Activated CD8-positive, alpha-beta memory T cell treated with anti-CD3 and anti-CD28 coated beads, Interleukin-2, amount 50 U/mL, for 48 hours (primary cell): Measurements from ENCODE around the gene RNASEL.
A peak's percentile ranks its signal among the peaks of the same experiment; 100 is the strongest.

Experiments
- DNase-seq: peaks from one replicate; pipeline ENCODE4 v3.0.0-alpha.2; 2020

RNASEL gene

GRCh38 chr1:182598296-182598695 lies 9.2 kb upstream of the RNASEL start:
- DNase-seq, result peak; percentile 46

DNA sequence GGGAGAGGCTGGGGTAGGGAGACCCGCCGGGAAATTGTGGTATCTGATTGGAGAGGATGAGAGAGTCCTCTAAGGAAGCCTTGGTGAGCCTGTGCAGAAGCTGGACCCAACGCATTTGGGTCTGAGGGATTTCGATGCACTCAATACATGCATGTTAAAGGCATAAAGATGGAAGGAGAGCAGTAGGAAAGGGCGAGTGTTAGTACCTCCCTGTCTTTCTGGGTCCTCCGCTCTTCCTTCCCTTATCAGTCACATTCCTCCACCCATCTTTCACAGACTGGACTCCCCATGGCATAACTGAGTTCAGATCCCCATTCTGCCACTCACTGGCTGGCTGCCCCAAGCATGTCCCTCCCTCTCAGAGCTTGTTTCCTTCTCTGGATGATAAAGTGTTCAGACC lies 7.9 kb upstream of the RNASEL start:
- no peak for DNase-seq

GRCh38 chr1:182595641-182596240 lies 6.7 kb upstream of the RNASEL start:
- peak; percentile 82 for DNase-seq

- DNase-seq, result no peak
Measured at GRCh38 chr1:182589931-182590330, 875 bp upstream of the RNASEL start.

- no peak for DNase-seq
Measured at GRCh38 chr1:182589520-182589919, 464 bp upstream of the RNASEL start.

DNA sequence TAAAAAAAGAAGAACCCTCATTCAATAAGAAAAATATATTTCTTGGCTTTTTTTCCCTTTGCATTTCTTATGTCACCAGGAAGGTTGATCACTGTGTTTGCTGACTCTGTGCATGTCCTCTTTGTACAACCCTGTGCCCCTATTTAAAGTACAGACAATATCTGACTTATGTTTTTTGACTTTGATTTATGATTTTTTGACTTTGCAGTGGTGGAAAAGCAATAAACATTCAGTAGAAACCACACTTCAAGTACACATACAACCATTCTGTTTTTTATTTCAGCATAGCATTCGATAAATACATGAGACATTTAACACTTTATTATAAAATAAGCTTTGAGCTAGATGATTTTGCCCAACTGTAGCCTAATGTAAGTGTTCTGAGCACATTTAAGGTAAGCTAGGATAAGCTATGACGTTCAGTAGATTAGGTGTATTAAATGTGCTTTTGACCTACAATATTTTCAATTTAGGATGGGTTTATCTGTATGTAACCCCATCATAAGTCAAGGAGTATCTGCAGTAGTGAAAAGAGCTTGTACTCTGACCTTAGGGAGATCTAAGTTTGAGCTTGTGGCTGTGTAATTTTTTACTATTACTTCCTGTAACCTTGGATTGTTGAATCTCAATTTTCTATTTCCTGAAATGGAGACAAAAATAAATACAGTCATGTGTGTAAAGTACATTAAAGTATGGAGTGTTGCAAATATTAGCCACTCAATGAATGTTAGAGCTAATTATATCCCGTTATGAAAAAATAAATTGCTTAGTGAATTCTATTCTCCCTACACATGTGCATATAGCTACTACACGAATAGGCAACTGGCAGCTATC lies 1.2 kb downstream of the RNASEL start:
- no peak for DNase-seq

- DNase-seq, result no peak
Measured at GRCh38 chr1:182587093-182587492, 2.0 kb downstream of the RNASEL start.

DNA sequence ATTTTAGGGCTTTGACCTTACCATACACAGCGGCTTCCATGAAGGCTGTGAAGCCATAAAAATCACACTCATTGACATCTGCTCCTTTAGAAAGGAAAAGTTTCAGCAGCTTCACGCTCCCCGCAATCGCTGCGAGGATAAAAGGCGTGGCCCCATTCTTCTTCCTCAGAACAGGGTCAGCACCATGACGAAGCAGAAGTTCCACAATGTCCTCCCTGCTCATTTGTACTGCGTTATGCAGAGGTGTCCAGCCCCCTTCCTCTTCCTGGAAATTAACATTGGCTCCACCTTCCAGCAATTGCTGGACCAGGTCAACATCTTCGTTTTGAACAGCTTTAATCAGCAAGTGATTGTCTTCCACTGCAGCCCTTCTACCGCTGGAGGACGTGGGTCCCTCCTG lies 2.7 kb downstream of the RNASEL start:
- DNase-seq, result no peak

DNA sequence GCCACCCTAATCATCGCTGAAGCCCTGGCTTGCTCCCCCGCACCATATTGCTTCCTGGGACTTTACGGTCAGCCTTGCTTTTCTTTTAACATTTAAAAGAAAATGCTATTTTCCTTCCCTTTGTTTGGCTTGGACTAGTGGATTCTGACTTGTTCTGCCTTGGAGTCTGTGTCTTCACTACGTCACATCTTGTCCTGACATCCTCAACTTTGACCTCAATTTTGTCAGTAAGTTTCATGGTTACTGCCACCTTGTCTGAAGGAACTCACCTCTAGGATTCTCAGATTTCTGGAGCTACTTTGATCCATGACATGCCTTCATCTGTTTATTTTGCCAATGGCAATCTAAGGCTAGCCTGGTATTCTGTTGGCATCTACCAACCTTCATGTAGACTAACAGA lies 4.3 kb downstream of the RNASEL start:
- no peak for DNase-seq

DNA sequence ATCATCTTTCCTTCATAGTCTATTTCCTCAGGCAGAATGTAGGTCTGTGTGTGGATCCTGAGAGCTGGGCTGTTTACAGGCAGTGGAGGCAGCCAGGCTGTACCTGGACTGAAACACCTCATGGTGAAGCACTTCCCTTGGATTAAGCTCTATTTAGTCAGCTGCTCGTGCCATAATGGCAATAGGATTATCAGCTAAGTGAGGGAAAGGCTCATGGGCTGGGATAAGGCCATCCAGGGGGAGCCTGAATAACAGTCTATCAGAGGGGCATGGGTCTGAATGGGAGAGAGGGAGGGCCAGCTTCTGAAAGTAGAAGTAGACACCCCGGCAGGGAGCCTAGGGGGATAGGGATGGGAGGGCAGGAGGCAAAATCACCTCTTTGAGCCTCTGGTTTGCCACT lies 8.3 kb downstream of the RNASEL start:
- no peak for DNase-seq

- no peak for DNase-seq
Measured at GRCh38 chr1:182575540-182576149, 13.4 kb downstream of the RNASEL start.

- no peak for DNase-seq
Measured at GRCh38 chr1:182574156-182574555, 14.9 kb downstream of the RNASEL start.

DNA sequence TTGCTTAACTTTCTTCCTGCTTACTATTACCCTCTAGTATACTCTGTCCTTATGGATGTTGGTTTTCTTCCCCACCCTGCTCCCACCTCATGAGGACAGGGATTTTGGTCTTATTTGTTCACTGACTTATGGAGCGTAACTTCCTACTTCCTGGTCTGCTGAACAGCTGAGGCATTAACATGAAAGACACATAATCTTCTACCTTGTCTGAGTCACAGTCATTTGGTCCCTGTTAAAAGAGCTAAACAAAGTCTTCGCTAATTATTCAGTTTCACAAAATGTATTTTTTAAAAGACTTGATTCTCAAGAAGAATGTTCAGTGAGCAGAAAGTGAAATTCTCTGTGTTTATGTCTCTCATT lies 18.5 kb downstream of the RNASEL start:
- DNase-seq, result no peak

GRCh38 chr1:182569939-182570610 lies 19.0 kb downstream of the RNASEL start:
- DNase-seq, result no peak

GRCh38 chr1:182568647-182569284 lies 20.3 kb downstream of the RNASEL start:
- no peak for DNase-seq

DNA sequence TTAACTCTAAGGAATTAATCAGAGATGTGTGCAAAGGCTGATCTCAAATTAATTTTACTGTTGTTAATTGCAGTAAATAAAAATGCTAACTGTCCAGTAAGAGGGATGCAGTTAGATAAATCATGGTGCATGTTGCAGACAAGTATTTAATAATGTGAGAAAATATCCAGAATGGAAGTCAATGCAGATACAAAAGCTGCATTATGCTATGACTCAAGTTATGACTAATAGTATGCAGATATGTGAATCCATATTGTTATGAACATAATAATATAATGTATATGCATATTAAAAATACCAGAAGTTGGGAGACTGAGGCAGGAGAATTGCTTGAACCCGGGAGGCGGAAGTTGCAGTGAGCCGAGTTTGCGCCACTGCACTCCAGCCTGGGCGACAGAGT lies 21.4 kb downstream of the RNASEL start:
- DNase-seq, result no peak

- no peak for DNase-seq
Measured at GRCh38 chr1:182565537-182565936, 23.5 kb downstream of the RNASEL start.

GRCh38 chr1:182564406-182565004 lies 24.6 kb downstream of the RNASEL start:
- no peak for DNase-seq

DNA sequence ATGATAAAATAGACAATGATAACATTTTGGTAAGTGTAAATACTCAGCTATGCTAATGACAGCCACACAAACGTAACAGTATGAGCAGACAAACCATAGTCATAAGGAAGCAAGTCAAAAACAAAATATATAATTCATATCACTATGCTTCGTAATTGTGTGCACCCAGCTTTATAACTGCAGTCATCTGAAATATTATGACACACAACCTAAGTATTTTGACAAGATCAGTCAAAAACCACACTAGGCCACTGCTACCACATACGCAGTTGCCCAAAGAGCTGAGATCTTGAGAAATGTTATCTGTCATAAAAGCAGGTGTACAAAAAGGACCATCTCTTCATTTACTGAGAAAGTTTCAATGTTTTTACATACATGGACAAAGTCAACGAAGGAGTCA lies 26.0 kb downstream of the RNASEL start:
- DNase-seq, result no peak

DNA sequence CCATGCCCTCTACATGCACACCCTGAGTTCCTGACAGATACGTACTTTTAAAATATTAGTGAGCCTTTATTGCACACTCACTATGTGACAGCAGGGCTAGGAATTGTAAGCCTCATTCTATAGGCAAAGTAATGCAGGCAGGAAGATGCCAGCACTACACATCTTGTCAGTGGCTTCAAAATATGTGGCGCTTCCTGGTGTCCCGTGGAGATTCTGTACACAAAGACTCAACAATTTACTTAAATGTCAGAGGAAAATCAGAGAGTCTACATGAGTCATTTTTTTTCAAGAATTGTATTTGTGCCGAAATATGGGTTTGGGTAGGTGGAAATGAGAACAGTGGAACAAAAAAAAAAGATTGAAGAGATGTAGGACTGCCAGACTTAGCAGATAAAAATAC lies 27.6 kb downstream of the RNASEL start:
- no peak for DNase-seq

GRCh38 chr1:182560392-182560984 lies 28.6 kb downstream of the RNASEL start:
- DNase-seq, result no peak

DNA sequence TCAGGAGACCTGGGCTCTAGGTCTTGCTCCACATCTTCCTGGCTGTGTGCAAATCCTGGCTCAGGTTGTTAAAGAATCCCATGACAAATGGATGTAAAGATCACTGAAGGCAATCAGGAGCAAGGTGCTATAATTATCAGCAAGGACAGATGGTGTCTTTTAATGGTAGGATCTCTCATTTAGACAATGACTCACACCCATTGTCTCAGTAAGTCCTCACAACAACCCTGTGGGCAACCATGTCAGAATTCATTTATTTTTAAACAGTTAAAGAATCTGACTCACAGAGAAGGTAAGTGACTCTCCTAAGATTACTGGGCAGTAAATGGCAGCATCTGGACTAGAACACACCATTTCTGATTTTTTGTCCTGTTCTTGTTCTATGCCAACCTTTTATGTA lies 32.8 kb downstream of the RNASEL start:
- no peak for DNase-seq
